Muscle of back (tissue), 13 donors: ENCODE data around the gene RAB34. TPM values are rescaled to one million over a fixed set of nuclear protein-coding genes. Genes with fewer than 3 reads are reported as not detected.

Source experiments
- DNase-seq, 3 donors: peaks; one replicate each; pipeline versions ENCODE4 v3.0.0 to v3.0.0-alpha.2; 2013
- long read RNA-seq, 9 donors: transcript quantifications; one replicate each; lab custom pipeline, GENCODE V29; 2026
- polyA plus RNA-seq, 10 donors: library from polyadenylated mRNA; unstranded; fragments of 120-200 nt; gene quantifications; one replicate each; pipeline ENCODE4 v1.2.1, GENCODE V29; 2013; ENCODE audit not compliant: insufficient read length in 10 of 10

RAB34 gene
- 100 to 1,000 TPM in 1 of 10 donors, 10 to 100 TPM in 9; 53.1 to 117 (median 77.2) TPM for polyA plus RNA-seq
- long read RNA-seq, donor 1, transcript RAB34-204 (10 exons, 1,766 nt), result major isoform, 10 of 4,061 reads
- long read RNA-seq, donor 1, partial matches to known transcripts, result 1,047 of 4,061 reads
- long read RNA-seq, donor 1, other reads (novel, unspliced or antisense), result 2,993 of 4,061 reads
- long read RNA-seq, donor 2, transcript RAB34-204 (10 exons, 1,766 nt), result major isoform, 8 of 20 reads
- long read RNA-seq, donor 2, partial matches to known transcripts, result 7 of 20 reads
- long read RNA-seq, donor 2, other reads (novel, unspliced or antisense), result 0 of 20 reads
- long read RNA-seq, donor 3, result 0 reads
- long read RNA-seq, donor 4, transcript RAB34-204 (10 exons, 1,766 nt), result major isoform, 6 of 42 reads
- long read RNA-seq, donor 4, partial matches to known transcripts, result 32 of 42 reads
- long read RNA-seq, donor 4, other reads (novel, unspliced or antisense), result 0 of 42 reads
- long read RNA-seq, donor 5, transcript RAB34-201 (11 exons, 1,592 nt), result minor isoform, 5 of 5,464 reads
- long read RNA-seq, donor 5, transcript RAB34-204 (10 exons, 1,766 nt), result major isoform, 10 of 5,464 reads
- long read RNA-seq, donor 5, partial matches to known transcripts, result 5,199 of 5,464 reads
- long read RNA-seq, donor 5, other reads (novel, unspliced or antisense), result 244 of 5,464 reads
- long read RNA-seq, donor 6, transcript RAB34-204 (10 exons, 1,766 nt), result major isoform, 11 of 62 reads
- long read RNA-seq, donor 6, partial matches to known transcripts, result 42 of 62 reads
- long read RNA-seq, donor 6, other reads (novel, unspliced or antisense), result 0 of 62 reads
- long read RNA-seq, donor 7, transcript RAB34-204 (10 exons, 1,766 nt), result major isoform, 5 of 44 reads
- long read RNA-seq, donor 7, partial matches to known transcripts, result 33 of 44 reads
- long read RNA-seq, donor 7, other reads (novel, unspliced or antisense), result 0 of 44 reads
- long read RNA-seq, donor 8, transcript RAB34-204 (10 exons, 1,766 nt), result major isoform, 9 of 40 reads
- long read RNA-seq, donor 8, partial matches to known transcripts, result 20 of 40 reads
- long read RNA-seq, donor 8, other reads (novel, unspliced or antisense), result 0 of 40 reads
- long read RNA-seq, donor 9, partial matches to known transcripts, result 0 of 1 reads
- long read RNA-seq, donor 9, other reads (novel, unspliced or antisense), result 0 of 1 reads

GRCh38 chr17:28717578-28718332, at the start of gene RAB34:
Gene RAB34 (minus strand): TSS chr17:28717868. CDS start chr17:28717266, 602 bp downstream.
- DNase-seq, result peak; percentile 89 to 95 (median 90)

GRCh38 chr17:28765038-28765437, 47.4 kb upstream of the RAB34 start:
- DNase-seq, result no peak

- peak; percentile 70 to 80 (median 75) for DNase-seq
Observed at GRCh38 chr17:28763804-28764266, 46.2 kb upstream of the RAB34 start.

- no peak for DNase-seq
Observed at GRCh38 chr17:28763137-28763799, 45.6 kb upstream of the RAB34 start.

GRCh38 chr17:28760601-28761562, 43.2 kb upstream of the RAB34 start:
- no peak for DNase-seq

- no peak for DNase-seq
Observed at GRCh38 chr17:28759256-28759865, 41.7 kb upstream of the RAB34 start.

- no peak for DNase-seq
Observed at GRCh38 chr17:28758411-28759121, 40.9 kb upstream of the RAB34 start.

GRCh38 chr17:28756049-28756804, 38.6 kb upstream of the RAB34 start:
- no peak for DNase-seq

- no peak for DNase-seq
Observed at GRCh38 chr17:28755486-28755885, 37.8 kb upstream of the RAB34 start.

- DNase-seq, result no peak
Observed at GRCh38 chr17:28751600-28752366, 34.1 kb upstream of the RAB34 start.

- peak; percentile 88 to 94 (median 91) for DNase-seq
Observed at GRCh38 chr17:28750178-28751047, 32.7 kb upstream of the RAB34 start.

GRCh38 chr17:28749516-28750177, 32.0 kb upstream of the RAB34 start:
- DNase-seq, result no peak

GRCh38 chr17:28748852-28749515, 31.3 kb upstream of the RAB34 start:
- no peak for DNase-seq
